Pancreas (tissue), 10 donors: Measurements from ENCODE around the gene WIF1. TPM values are rescaled to one million over a fixed set of nuclear protein-coding genes. Genes with fewer than 3 reads are reported as not detected.

Experiments
- ATAC-seq, 4 donors: fragments of 200-7000 bp; cut with Tn5 transposase; one replicate each; pipeline versions ENCODE4 v1.8.0 to v1.9.1; 2020; ENCODE audit warnings: mild to moderate bottlenecking in 4 of 4, moderate library complexity in 4 of 4
- DNase-seq, 6 donors: peaks; one replicate each; pipeline ENCODE4 v3.0.0-alpha.2; 2020
- FAIRE-seq: peaks from 2 replicates; lab custom pipeline; 2012; peaks lifted over from hg19 to GRCh38; lab: Jason Lieb, UNC
- H3K27ac ChIP-seq, 4 donors: fragments of 200-600 bp; sonication (generic); 1 replicate in 3 of 4; 2 replicates in 1 of 4; pipeline versions ENCODE4 v1.5.0 to v1.8.0; 2020
- H3K27me3 ChIP-seq, 4 donors: fragments of 200-600 bp; one replicate each; pipeline ENCODE4 v1.8.0; 2021
- H3K36me3 ChIP-seq, 3 donors: fragments of 200-600 bp; sonication (generic) in 1 of 3; one replicate each; pipeline versions ENCODE4 v1.5.0 to v1.8.0; 2020 to 2021
- H3K4me1 ChIP-seq, 3 donors: fragments of 200-600 bp; one replicate each; pipeline ENCODE4 v1.8.0; 2021
- H3K4me3 ChIP-seq, 4 donors: fragments of 200-600 bp; sonication (generic) in 2 of 4; one replicate each; pipeline versions ENCODE4 v1.5.0 to v1.8.0; 2020 to 2021
- H3K9me3 ChIP-seq, 4 donors: fragments of 200-600 bp; one replicate each; pipeline ENCODE4 v1.8.0; 2021
- CTCF ChIP-seq, 4 donors: fragments of 200-600 bp; sonication (generic) in 3 of 4; IDR thresholded peaks; one replicate each; pipeline versions ENCODE4 v1.5.0 to v1.8.0; 2021; ENCODE audit warnings: antibody characterized with exemption in 4 of 4
- WGBS, 2 donors: extraction: QIAGEN DNeasy Blood & Tissue Kit; methylation state at CpG; one replicate each; pipeline ENCODE4 v1.1.7; 2013; 5-methylcytosine and 5-hydroxymethylcytosine counted together
- intact Hi-C, 3 donors: fragments of 100-400 bp; cut with DNase I; formaldehyde crosslinking; loops; one replicate each; pipeline versions ENCODE4 v1.11.1 to v1.14.2; 2022
- polyA plus RNA-seq, 2 donors: library from polyadenylated mRNA; stranded (reverse); fragments of 200-250 nt; gene quantifications; one replicate each; pipeline ENCODE4 v1.2.3, GENCODE V29; 2013
- total RNA-seq, 6 donors: library from RNA; stranded (reverse); fragmentation: NEBNext Ultra II Directional in 4 of 6; extraction: Animal tissue kit (Norgen Biotek cat#: 25700) in 4 of 6; gene quantifications; one replicate each; pipeline versions ENCODE4 v1.2.1 to v1.2.4, GENCODE V29; 2021 to 2023
- donor health status: healthy with polysubstance abuse.
- donor health status: DM: no; HTN: no; CAD: no; lungs with moderate emphysema.
- donor health status: DM: no; HTN: no; CAD: no.
- donor health status: control.
- donor health status: control.
- donor health status: Bipolar disorder and iron deficiency.
- donor health status: DM: yes; HTN: yes; CAD: no.
- donor health status: DM: no; HTN: no; CAD: no.
- donor health status: DM: no; HTN: no; CAD: no.
- donor health status: DM: yes; HTN: yes; CAD: no.

Gene WIF1
- total and polyA plus RNA-seq, 8 donors = 0.08 to 0.69 (median 0.46) TPM; not detected in 3

DNA sequence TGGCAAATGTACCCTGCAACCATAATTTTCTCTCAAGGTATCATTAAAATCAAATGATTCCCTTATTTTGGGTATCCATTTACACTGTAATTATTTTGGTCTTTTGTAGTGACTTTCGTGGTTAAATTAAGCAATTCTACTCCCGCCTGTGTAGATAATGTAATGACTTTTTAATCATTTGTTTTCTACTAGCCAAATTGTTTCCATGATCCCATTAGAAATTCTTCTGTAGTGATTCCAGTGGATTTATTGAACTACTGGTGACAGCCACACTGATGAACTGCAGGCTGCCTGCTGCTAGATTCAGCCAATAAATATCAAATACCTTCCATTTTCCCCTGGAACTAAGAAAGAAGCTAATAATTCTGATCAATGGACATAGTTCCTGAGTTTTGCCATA lies 96.0 kb downstream of the WIF1 start:
- H3K4me1 ChIP-seq = no peaks in the 10 kb centered on the region
- no peak for FAIRE-seq

GRCh38 chr12:65023485-65023884 lies 97.6 kb downstream of the WIF1 start:
- FAIRE-seq = no peak
- no peak for ATAC-seq
- Histone ChIP-seq H3K27me3 (no peaks in the 10 kb centered on the region), H3K27ac (no peak overlapping the region), H3K9me3 (no peaks in the 10 kb centered on the region), H3K36me3 (no peaks in the 10 kb centered on the region), H3K4me3 (no peak overlapping the region), H3K4me1 (no peaks in the 10 kb centered on the region)
- no peak for DNase-seq
- WGBS, 2 donors = 54 to 76% methylated on average over 2 of the region's 2 CpGs
- intact Hi-C loops = no loop called here
- no peak for TF ChIP-seq CTCF (IDR thresholded peaks at IDR 0.05)

More for the DNA sequence above, 96.0 kb downstream of the WIF1 start:
- no peaks in the 10 kb centered on the region for H3K27me3 ChIP-seq
- 22 to 26% methylated on average over 2 of the region's 2 CpGs for WGBS, 2 donors
- TF ChIP-seq CTCF (IDR thresholded peaks at IDR 0.05) = no peak
- no peaks in the 10 kb centered on the region for H3K36me3 ChIP-seq
- DNase-seq = no peak
- intact Hi-C loops = no loop called here
- no peak overlapping the region for H3K27ac ChIP-seq
- ATAC-seq = no peak
- H3K4me3 ChIP-seq = no peak overlapping the region
- no peaks in the 10 kb centered on the region for H3K9me3 ChIP-seq

DNA sequence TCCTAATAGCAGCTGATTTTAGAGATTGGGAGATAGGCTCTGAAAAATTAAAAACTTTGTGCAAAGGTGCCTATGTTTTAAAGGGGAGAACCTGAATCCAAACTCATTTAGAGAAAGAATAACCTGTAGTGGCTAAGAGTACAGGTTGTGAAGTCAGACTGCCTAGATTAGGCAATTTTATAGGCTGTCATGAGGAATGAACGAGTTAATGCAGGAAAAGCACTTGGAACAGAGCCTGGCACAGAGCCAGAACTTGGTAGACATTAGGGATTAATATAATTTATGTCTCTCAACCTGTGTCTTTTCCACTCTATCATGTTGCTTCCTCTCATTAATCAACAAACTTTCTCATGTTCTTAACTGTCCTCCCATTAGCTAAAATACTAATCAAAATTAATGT lies 98.1 kb downstream of the WIF1 start:
- no peaks in the 10 kb centered on the region for H3K9me3 ChIP-seq
- ATAC-seq (no peak), FAIRE-seq (no peak), DNase-seq (no peak)
- H3K27me3 ChIP-seq = no peaks in the 10 kb centered on the region
- TF ChIP-seq CTCF (IDR thresholded peaks at IDR 0.05) = no peak
- intact Hi-C loops = no loop called here
- no peaks in the 10 kb centered on the region for H3K36me3 ChIP-seq
- H3K4me1 ChIP-seq = no peaks in the 10 kb centered on the region
- no peak overlapping the region for H3K4me3 ChIP-seq
- no peak overlapping the region for H3K27ac ChIP-seq
- 7 to 10% methylated on average over 1 of the region's 1 CpG for WGBS, 2 donors

GRCh38 chr12:65022421-65022820 lies 98.7 kb downstream of the WIF1 start:
- FAIRE-seq = no peak
- no peak for DNase-seq
- no peak for TF ChIP-seq CTCF (IDR thresholded peaks at IDR 0.05)
- no peaks in the 10 kb centered on the region for H3K9me3 ChIP-seq
- 28 to 43% methylated on average over 3 of the region's 3 CpGs for WGBS, 2 donors
- no peak overlapping the region for H3K4me3 ChIP-seq
- H3K27ac ChIP-seq = no peak overlapping the region
- intact Hi-C loops = no loop called here
- no peaks in the 10 kb centered on the region for H3K27me3 ChIP-seq
- ATAC-seq = no peak
- no peaks in the 10 kb centered on the region for H3K4me1 ChIP-seq
- no peaks in the 10 kb centered on the region for H3K36me3 ChIP-seq

- WGBS, 2 donors = 57 to 64% methylated on average over 4 of the region's 4 CpGs
- FAIRE-seq (no peak), DNase-seq (no peak), ATAC-seq (no peak)
- Histone ChIP-seq H3K9me3 (no peaks in the 10 kb centered on the region), H3K27ac (no peak overlapping the region), H3K4me3 (no peak overlapping the region), H3K27me3 (no peaks in the 10 kb centered on the region), H3K4me1 (no peaks in the 10 kb centered on the region), H3K36me3 (no peaks in the 10 kb centered on the region)
- intact Hi-C loops = no loop called here
- no peak for TF ChIP-seq CTCF (IDR thresholded peaks at IDR 0.05)
These were observed 101.3 kb downstream of the WIF1 start for GRCh38 chr12:65019696-65020234.
